Measurements from ENCODE around the gene BMP5. TPM values are rescaled to one million over a fixed set of nuclear protein-coding genes. Genes with fewer than 3 reads are reported as not detected.

The BMP5 gene
- total RNA-seq, 2 donors from 2014 or later: 0.80 to 2.1 TPM

DNA sequence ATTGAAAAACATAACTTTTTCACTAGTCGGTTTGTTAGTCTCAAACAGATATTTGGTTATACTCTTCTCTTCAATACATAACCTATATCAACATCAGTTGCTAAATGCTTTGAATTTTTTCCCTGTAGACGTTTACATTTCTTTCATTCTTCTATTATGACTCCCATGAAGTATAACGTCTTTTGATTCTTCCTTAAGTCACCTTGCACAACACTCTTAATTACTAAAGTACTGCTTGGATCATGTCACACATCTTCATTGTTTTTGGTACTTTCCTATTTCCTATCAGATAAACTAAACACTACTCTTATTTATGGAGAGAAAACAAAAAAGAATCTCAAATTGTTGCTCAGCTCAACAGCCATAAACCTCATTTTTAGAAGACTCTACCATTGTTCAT lies 23.0 kb upstream of the BMP5 start:
- Histone ChIP-seq H3K4me1 (replicated peaks) (no peaks in the 10 kb centered on the region), H3K4me3 (no peak overlapping the region), H3K36me3 (no peaks in the 10 kb centered on the region), H3K27me3 (replicated peaks; ENCODE audit: insufficient read depth) (no peaks in the 10 kb centered on the region), H3K27ac (no peak overlapping the region), H3K9me3 (no peaks in the 10 kb centered on the region)
- intact Hi-C loops (cut with DNase I): no loop called here
- no peak for DNase-seq (ENCODE audit: low spot score)
- WGBS: 80% methylated on average over 3 of the region's 3 CpGs
- no peak for TF ChIP-seq POLR2A (IDR thresholded peaks at IDR 0.05)
- TF ChIP-seq POLR2AphosphoS5 (IDR thresholded peaks at IDR 0.05): no peak
- TF ChIP-seq CTCF (IDR thresholded peaks at IDR 0.05): no peak

DNA sequence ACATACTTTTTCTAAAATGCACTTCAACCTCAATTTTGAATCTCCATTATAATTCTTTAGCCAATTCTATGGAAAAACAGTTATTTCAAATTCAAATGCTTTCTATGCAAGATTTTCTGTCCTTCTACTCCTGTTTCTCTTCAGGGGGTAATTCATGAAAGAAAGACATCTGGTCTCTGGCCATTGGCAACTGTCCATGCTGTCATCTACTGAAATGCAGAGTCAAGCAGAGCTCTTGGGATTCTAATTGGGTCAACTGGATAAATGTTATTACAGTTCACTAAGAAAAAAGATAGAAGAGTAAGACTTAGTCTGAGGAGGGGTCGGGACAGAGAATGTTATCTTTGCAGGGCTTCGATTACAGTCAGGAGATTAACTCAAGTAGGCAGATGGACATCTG lies 22.0 kb upstream of the BMP5 start:
- H3K27ac ChIP-seq: no peak overlapping the region
- H3K4me3 ChIP-seq: no peak overlapping the region
- DNase-seq (ENCODE audit: low spot score): no peak
- intact Hi-C loops (cut with DNase I): no loop called here
- no peak for TF ChIP-seq CTCF (IDR thresholded peaks at IDR 0.05)
- no peak for TF ChIP-seq POLR2A (IDR thresholded peaks at IDR 0.05)
- TF ChIP-seq POLR2AphosphoS5 (IDR thresholded peaks at IDR 0.05): no peak
- H3K4me1 ChIP-seq (replicated peaks): no peaks in the 10 kb centered on the region
- 89% methylated on average over 2 of the region's 2 CpGs for WGBS
- H3K9me3 ChIP-seq: no peaks in the 10 kb centered on the region
- H3K36me3 ChIP-seq: no peaks in the 10 kb centered on the region
- H3K27me3 ChIP-seq (replicated peaks; ENCODE audit: insufficient read depth): no peaks in the 10 kb centered on the region

DNA sequence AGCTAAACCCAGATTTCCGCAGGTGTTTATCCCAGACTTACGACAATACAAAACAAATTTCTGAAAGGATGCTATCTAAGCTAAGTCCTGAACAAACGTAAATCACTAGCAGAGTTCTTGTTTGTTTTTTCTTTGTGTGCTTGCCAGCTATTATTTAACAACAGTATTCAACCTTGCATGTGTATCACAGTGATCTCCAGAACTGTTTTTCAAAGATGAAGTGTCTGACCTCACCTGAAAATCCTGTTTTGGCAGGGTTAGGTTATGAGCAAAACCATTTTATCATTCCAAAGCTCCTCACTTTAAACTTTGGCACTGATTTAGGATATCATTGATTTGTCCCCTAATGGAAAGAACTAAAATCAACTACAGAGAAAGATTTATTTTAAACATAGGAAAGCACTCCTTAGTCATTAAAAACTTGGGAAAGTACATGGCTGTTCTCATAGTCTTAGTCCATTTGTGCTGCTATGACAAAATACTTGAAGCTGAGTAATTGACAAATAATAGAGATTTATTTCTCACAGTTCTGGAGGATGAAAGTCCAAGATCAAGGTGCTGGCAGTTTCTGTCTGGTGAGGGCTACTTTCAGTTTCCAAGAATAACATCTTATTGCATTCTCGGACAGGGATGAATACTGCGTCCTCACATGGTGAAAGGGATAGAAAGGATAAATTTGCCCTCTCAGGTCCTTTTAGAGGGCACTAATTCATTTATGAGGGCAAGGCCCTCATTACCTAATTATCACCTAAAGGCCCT lies 20.8 kb upstream of the BMP5 start:
- Histone ChIP-seq H3K4me3 (no peak overlapping the region), H3K27me3 (replicated peaks; ENCODE audit: insufficient read depth) (no peaks in the 10 kb centered on the region), H3K4me1 (replicated peaks) (no peaks in the 10 kb centered on the region), H3K36me3 (no peaks in the 10 kb centered on the region), H3K27ac (no peak overlapping the region), H3K9me3 (no peaks in the 10 kb centered on the region)
- TF ChIP-seq POLR2A (IDR thresholded peaks at IDR 0.05): no peak
- peak; percentile 56 for TF ChIP-seq POLR2AphosphoS5 (IDR thresholded peaks at IDR 0.05)
- TF ChIP-seq CTCF (IDR thresholded peaks at IDR 0.05): no peak
- intact Hi-C loops (cut with DNase I): no loop called here
- 54% methylated on average over 5 of the region's 5 CpGs for WGBS
- DNase-seq (ENCODE audit: low spot score): peak; percentile 13

- WGBS: 88% methylated on average over 4 of the region's 4 CpGs
- TF ChIP-seq POLR2AphosphoS5 (IDR thresholded peaks at IDR 0.05) (no peak), POLR2A (IDR thresholded peaks at IDR 0.05) (no peak), CTCF (IDR thresholded peaks at IDR 0.05) (no peak)
- intact Hi-C loops (cut with DNase I): no loop called here
- DNase-seq (ENCODE audit: low spot score): no peak
- Histone ChIP-seq H3K27me3 (replicated peaks; ENCODE audit: insufficient read depth) (no peaks in the 10 kb centered on the region), H3K9me3 (no peaks in the 10 kb centered on the region), H3K4me3 (no peak overlapping the region), H3K4me1 (replicated peaks) (no peaks in the 10 kb centered on the region), H3K27ac (no peak overlapping the region), H3K36me3 (no peaks in the 10 kb centered on the region)
Observed at GRCh38 chr6:55892749-55893357, 17.5 kb upstream of the BMP5 start.

DNA sequence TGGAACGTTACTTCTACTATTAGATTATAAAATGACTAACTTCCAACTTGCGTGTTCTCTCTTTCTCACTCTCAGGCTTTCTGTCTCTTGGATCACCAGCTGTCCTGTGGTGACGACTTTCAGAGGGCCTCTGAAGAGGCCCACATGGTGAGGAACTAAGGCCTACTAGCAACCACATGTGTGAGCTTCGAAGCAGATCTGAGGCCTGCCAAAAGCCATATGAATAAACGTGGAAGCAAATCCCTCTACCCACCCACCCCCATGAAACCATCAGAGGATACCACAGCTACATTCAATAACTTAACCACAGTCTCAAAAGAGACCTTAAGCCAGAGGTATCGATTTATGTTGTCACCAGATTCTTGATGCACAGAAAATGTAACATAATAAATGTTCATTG lies 13.5 kb upstream of the BMP5 start:
- WGBS: 92% methylated on average over 6 of the region's 6 CpGs
- TF ChIP-seq POLR2A (IDR thresholded peaks at IDR 0.05) (no peak), POLR2AphosphoS5 (IDR thresholded peaks at IDR 0.05) (no peak), CTCF (IDR thresholded peaks at IDR 0.05) (no peak)
- H3K27ac ChIP-seq: no peak overlapping the region
- no peaks in the 10 kb centered on the region for H3K36me3 ChIP-seq
- no peak for DNase-seq (ENCODE audit: low spot score)
- H3K4me3 ChIP-seq: no peak overlapping the region
- H3K27me3 ChIP-seq (replicated peaks; ENCODE audit: insufficient read depth): no peaks in the 10 kb centered on the region
- no peaks in the 10 kb centered on the region for H3K4me1 ChIP-seq (replicated peaks)
- intact Hi-C loops (cut with DNase I): loop anchor here (10.0 kb wide), 2 partner anchors 56 to 614 kb away; no protein-coding TSS in a partner anchor
- H3K9me3 ChIP-seq: no peaks in the 10 kb centered on the region
